K562 (cell line): Measurements from ENCODE around the gene NDST3. TPM values are rescaled to one million over a fixed set of nuclear protein-coding genes. Genes with fewer than 3 reads are reported as not detected.
A peak's percentile ranks its signal among the peaks of the same experiment; 100 is the strongest.

Experiments used
- CTCF ChIP-seq, 3 experiments: IDR thresholded peaks in 2 of 3; conservative IDR thresholded peaks in 1 of 3; 2 replicates each; pipeline ENCODE4 v1.5.1; 2011 to 2012; ENCODE audit warnings: low read length in 3 of 3, mild to moderate bottlenecking in 3 of 3, control low read depth in 2 of 3, improper control_type of control experiment in 1 of 3, inconsistent platforms in 1 of 3, low read depth in 1 of 3, mixed read lengths in 1 of 3, moderate library complexity in 1 of 3; ENCODE audit not compliant: insufficient read depth in 2 of 3
- NFE2L1 ChIP-seq: fragments of 450-650 bp; IDR thresholded peaks from 2 replicates; pipeline ENCODE4 v1.6.1; 2016; ENCODE audit warnings: missing genetic modification characterization, low read depth, mild to moderate bottlenecking, missing compliant biosample characterization, moderate library complexity, borderline replicate concordance
- PHTF2 ChIP-seq: fragments of 250-450 bp; sonication (Bioruptor Pico); IDR thresholded peaks from 2 replicates; pipeline ENCODE4 v1.5.0; 2021; ENCODE audit warnings: mild to moderate bottlenecking
- RBM17 ChIP-seq: fragments of 200-400 bp; formaldehyde crosslinking; IDR thresholded peaks from 2 replicates; pipeline ENCODE4 v1.6.1; 2017; ENCODE audit warnings: low read depth, mild to moderate bottlenecking, low read length, borderline replicate concordance
- THAP12 ChIP-seq: fragments of 250-450 bp; sonication (Bioruptor Pico); IDR thresholded peaks from 2 replicates; pipeline ENCODE4 v1.9.0; 2021; ENCODE audit warnings: mild to moderate bottlenecking, inconsistent platforms
- TRIM25 ChIP-seq: fragments of 450-650 bp; IDR thresholded peaks from 2 replicates; pipeline ENCODE4 v1.7.0; 2016; ENCODE audit warnings: borderline replicate concordance
- TSC22D4 ChIP-seq: fragments of 450-650 bp; IDR thresholded peaks from 2 replicates; pipeline ENCODE4 v1.6.1; 2016; ENCODE audit warnings: missing genetic modification characterization, missing biosample characterization, control low read depth
- ZBTB12 ChIP-seq: fragments of 250-450 bp; sonication (Bioruptor Pico); IDR thresholded peaks from 2 replicates; pipeline ENCODE4 v1.4.0; 2020
- ZBTB34 ChIP-seq: fragments of 250-450 bp; sonication (Bioruptor Pico); IDR thresholded peaks from 2 replicates; pipeline ENCODE4 v1.8.0; 2021; ENCODE audit warnings: mild to moderate bottlenecking, moderate library complexity
- ZNF324 ChIP-seq: fragments of 250-450 bp; sonication (Bioruptor Pico); IDR thresholded peaks from 2 replicates; pipeline ENCODE4 v1.4.0; 2020; ENCODE audit warnings: mild to moderate bottlenecking
- ZNF57 ChIP-seq: fragments of 450-650 bp; formaldehyde crosslinking; IDR thresholded peaks from 2 replicates; pipeline ENCODE4 v1.4.0; 2020; ENCODE audit warnings: mild to moderate bottlenecking, moderate library complexity
- ZNF609 ChIP-seq: sonication (generic); formaldehyde crosslinking; IDR thresholded peaks from 2 replicates; pipeline ENCODE4 v1.8.1; 2023; ENCODE audit warnings: missing genetic modification reagents, mild to moderate bottlenecking, borderline replicate concordance
- polyA plus RNA-seq, 8 experiments: library from polyadenylated mRNA; depleted of rRNA in 4 of 8; stranded (reverse) in 5 of 8; unstranded in 3 of 8; fragments of >200 nt; fragmentation: Nextera tagmentation in 2 of 8; fragmentation: Illumina TruSeq in 1 of 8; extraction: Ambion mirVana in 2 of 8; extraction: Trizol in 1 of 8; gene quantifications; 2 replicates each; pipeline versions ENCODE4 v1.2.1 to v1.2.3, GENCODE V29; 2011 to 2014; ENCODE audit warnings: inconsistent platforms in 1 of 8, missing spikeins in 1 of 8
- total RNA-seq, 7 experiments: library from RNA; depleted of rRNA in 6 of 7; stranded (reverse); fragments of >200 nt in 6 of 7; fragmentation: Illumina TruSeq in 2 of 7; extraction: Trizol in 2 of 7; gene quantifications; 2 replicates each; pipeline versions ENCODE4 v1.2.1 to v1.2.3, GENCODE V29; 2011 to 2021; ENCODE audit warnings: low replicate concordance in 1 of 7

NDST3 gene
- total and polyA plus RNA-seq, 9 of the 15 experiments (the other 6 are each of a cell fraction or from before 2014, with no cell fraction given), result not detected

- TF ChIP-seq CTCF (IDR thresholded peaks at IDR 0.05 in 2 of 3, conservative IDR thresholded peaks at IDR 0.05 in 1 of 3; ENCODE audit: insufficient read depth in 2 of 3, low read depth in 1 of 3, low read length in 3 of 3), result no peak
- TF ChIP-seq RBM17, result no peak
- no peak for TF ChIP-seq ZNF324
- TF ChIP-seq TRIM25, result no peak
- peak; percentile 67 for TF ChIP-seq ZBTB12 (CRISPR knock-in tag)
- TF ChIP-seq ZNF609 (CRISPR knock-in tag), result no peak
- no peak for TF ChIP-seq TSC22D4
- 0 out of 2 replicates have a peak, but pooled peaks have one; percentile 36 for TF ChIP-seq THAP12 (CRISPR knock-in tag)
- TF ChIP-seq ZNF57, result no peak
- TF ChIP-seq ZBTB34 (CRISPR knock-in tag), result no peak
- no peak for TF ChIP-seq PHTF2 (CRISPR knock-in tag)
- no peak for TF ChIP-seq NFE2L1 (tag)
Observed at GRCh38 chr4:118278473-118279274, 244.4 kb downstream of the NDST3 start (continued).
